GM12875 (cell line): ENCODE measurements around the gene SDC3.

Experiments used
- H3K4me3 ChIP-seq: one replicate; pipeline ENCODE4 v1.5.1; 2011; ENCODE audit warnings: low read depth, low read length, control low read depth
- CTCF ChIP-seq: IDR thresholded peaks from 2 replicates; pipeline ENCODE4 v1.5.1; 2011; ENCODE audit warnings: low read depth, mild to moderate bottlenecking, control low read depth, inconsistent platforms, low read length, moderate library complexity, borderline replicate concordance; ENCODE audit not compliant: insufficient read depth

Gene SDC3

GRCh38 chr1:30934613-30935012 lies 26.1 kb upstream of the SDC3 start:
- TF ChIP-seq CTCF, result no peak
- H3K4me3 ChIP-seq, result no peak overlapping the region

DNA sequence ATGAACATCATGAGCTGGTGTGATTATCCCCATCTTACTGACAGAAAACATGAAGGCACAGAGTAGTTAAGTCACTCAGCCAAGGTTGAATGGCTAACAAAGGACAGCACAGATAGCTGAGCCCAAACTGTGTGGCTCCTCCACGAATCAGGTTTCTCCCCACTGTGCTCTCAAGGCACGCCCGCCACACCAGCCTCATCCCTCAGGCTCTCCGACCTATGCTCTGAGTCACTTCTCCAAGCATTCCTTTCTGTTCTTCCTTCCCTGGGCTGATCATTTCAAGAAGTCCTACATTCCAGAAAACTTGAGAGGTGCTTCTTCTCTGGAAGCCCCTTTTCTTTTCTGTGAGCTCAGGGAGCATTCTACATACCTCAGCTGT lies 25.3 kb upstream of the SDC3 start:
- H3K4me3 ChIP-seq, result no peak overlapping the region
- no peak for TF ChIP-seq CTCF

GRCh38 chr1:30930631-30931173 lies 22.1 kb upstream of the SDC3 start:
- H3K4me3 ChIP-seq, result no peak overlapping the region
- no peak for TF ChIP-seq CTCF

GRCh38 chr1:30929944-30930525 lies 21.5 kb upstream of the SDC3 start:
- no peak for TF ChIP-seq CTCF
- H3K4me3 ChIP-seq, result no peak overlapping the region

DNA sequence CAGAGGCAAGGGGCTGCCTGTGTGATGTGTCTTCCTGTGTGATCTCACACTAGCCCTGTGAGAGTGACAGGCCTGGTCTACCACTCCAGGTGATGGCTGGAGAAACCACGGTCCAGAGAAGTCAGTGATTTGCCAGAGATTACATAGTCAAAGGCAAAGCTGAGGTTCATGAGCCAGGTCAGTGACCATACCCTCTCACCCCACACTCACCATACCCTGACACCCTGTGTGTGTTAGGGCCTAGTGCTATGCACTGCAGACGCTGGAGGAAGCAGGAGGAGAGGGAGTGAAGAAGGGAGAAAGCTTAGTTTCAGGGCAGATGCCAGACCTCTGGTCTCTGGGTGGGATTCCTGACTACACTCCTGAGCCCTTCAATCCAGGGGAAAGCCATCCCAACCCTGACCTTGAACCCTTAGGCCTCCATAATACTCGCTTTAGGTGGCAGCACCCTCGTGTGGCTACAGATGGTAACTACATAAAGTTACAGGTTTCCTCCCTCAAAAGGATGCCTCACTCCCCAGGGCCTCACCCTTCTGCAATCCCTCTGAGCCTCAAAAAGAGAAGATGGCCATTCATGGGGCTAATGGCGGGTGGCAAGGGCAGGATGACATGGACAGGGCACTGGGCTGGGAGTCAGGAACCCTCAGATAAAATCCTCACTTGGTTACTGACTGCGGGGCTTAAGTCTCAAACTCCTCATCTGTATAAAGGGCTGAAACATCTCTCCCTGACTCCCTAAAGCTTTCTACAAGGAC lies 20.8 kb upstream of the SDC3 start:
- H3K4me3 ChIP-seq, result no peak overlapping the region
- TF ChIP-seq CTCF, result peak; percentile 74

- TF ChIP-seq CTCF, result no peak
Measured at GRCh38 chr1:30928789-30929134, 20.2 kb upstream of the SDC3 start.

DNA sequence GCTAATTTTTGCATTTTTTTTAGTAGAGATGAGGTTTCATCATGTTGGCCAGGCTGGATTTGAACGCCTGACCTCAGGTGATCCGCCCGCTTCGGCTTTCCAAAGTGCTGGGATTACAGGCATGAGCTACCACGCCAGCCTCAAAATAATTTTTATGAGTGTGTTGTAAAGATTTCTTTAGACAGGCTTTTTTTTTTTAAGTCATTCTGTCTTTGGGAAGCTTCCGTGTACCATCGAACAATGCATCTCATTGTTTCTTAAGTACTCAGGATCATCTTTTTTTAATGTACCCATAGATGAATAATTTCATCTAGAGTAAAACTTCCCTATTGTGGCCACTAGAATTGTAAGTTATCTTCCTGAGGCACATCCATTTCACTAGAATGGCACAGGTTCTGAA lies 19.6 kb upstream of the SDC3 start:
- H3K4me3 ChIP-seq, result no peak overlapping the region
- no peak for TF ChIP-seq CTCF

More at GRCh38 chr1:30928789-30929134, 20.2 kb upstream of the SDC3 start:
- no peak overlapping the region for H3K4me3 ChIP-seq
